NCI-H2081 treated with DMSO at 0.1 percent for 48 hours (cell line): ENCODE measurements around the gene PNPLA7.

Experiments
- DNase-seq: peaks from one replicate; lab custom pipeline; 2025; lab: John Stamatoyannopoulos, UW

PNPLA7 gene

DNA sequence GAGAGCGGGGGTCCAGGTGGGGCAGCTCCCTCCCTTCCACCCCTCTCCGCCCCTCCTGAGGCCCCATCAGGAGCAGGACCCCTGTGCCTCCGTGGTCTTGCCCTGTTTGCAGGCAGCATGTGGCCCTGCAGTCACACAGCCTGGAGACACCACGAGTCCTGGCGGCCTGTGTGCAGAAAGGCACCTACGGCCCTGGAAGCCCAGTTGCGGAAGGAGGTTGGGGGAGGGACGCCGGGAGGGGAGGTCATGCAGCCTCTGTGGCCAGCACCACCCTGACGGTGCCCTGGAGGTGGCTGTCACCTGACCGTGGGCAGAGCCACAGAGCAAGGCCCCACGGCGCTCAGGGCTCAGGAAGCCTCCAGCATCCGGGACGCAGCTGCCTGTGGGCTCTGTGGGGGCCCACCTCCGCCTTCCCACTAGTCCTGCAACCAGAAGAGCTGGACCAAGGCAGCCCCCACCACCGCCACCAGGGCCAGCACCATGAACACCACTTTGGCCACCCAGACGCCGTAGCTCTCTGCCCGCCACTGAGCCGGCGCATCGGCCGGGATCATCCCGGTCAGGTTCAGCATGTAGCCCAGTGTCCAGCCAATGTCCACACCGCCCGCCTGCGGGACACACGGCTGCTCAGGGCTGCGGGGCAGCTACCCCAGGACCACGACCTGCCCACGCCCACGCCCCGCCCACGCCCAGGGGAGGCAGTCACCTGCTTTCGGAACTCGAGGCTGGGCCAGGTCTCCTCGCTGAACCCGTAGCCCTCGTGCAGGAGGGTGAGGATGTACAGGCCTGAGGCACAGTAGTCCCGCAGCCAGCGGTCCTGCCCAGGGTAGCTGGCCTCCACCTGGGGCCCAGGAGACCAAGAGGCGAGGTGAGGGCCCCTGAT is 115.5 kb downstream of the PNPLA7 start:
- no peak for DNase-seq

DNA sequence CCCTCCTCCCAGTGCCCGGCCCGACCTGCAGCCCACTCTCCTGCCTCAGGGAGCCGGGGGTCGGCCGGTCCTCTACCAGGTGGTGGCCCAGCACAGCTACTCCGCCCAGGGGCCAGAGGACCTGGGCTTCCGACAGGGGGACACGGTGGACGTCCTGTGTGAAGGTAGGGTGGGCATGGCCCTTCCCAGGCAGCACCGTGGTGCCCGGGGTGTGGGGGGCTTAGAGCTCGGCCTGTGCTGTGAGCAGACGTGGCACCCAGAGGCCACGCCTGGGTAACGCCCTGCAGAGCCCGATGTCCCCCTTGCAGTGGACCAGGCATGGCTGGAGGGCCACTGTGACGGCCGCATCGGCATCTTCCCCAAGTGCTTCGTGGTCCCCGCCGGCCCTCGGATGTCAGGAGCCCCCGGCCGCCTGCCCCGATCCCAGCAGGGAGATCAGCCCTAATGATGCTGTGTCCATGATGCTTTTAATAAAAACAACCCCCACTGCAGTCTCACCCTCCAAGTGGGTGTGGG is 116.2 kb downstream of the PNPLA7 start:
- DNase-seq: no peak

DNA sequence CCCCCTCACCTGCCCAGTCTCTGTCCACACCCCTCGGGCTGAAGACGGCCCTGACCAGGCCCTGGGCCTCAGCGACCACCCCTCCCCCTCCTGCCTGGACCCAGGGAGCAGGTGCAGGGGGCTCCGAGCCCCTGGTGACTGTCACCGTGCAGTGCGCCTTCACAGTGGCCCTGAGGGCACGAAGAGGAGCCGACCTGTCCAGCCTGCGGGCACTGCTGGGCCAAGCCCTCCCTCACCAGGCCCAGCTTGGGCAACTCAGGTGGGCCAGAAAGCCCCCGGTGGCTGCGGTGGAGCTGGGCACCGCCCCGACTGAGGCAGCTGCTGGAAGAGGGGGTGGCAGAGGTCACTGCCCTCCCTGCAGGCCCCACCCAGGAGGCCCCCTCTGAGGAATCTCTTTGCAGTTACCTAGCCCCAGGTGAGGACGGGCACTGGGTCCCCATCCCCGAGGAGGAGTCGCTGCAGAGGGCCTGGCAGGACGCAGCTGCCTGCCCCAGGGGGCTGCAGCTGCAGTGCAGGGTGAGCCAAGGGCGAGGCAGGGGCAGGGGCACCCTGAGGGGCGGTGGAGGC is 116.8 kb downstream of the PNPLA7 start:
- DNase-seq: no peak

DNA sequence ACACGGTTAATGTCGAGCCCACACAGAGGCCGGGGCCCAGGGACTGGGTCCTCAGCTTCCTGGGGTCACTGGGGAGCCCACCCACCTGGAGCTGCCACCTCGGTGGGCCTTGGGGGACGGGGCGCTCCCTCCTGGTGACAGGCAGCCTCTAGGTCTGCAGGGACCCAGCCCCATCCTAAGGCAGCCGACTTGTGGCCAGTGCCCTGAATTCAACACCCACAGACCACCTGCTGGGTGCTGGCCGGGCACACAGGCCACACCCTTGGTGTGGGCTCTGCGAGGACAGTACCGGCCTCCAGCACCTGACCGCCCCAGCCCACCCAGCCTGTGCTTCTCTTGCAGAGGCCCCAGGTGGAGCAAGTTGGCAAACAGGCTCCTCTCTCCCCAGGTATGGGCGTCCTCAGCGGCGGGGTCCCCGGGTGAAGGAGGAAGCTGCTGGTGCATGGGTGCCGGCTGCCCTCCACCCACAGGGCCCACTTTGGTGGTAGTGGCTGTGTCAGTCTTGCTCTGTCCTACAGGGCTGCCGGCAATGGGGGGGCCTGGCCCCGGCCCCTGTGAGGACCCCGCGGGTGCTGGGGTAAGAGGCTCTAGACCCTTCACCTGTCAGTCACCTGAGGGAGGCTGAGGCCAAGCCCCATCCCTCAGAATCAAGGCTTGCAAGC is 117.4 kb downstream of the PNPLA7 start:
- no peak for DNase-seq

DNA sequence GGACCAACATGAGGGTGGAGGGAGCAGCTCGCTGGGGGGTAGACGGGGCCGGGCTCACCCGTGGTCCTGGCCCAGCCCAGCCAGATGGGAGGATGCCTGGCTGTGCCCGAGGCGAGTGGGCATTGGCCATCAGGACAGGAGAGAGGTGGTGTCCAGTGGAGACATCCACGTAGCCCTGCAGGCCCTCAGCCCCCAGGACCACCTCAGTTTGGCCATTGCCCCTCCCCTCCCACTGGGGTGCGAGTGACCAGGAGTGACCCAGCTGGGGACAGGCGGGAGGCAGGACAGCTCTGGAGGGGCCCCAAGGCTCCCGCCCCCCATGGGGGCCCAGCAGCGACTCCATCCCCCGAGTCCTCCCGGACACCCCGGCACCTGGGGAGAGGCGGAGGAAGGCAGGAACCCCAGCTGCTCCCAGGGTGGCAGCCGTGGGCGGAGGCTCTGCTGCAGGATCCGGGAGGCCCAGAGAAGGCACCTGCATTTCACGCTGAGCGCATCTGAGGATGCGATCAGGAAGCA is 118.7 kb downstream of the PNPLA7 start:
- DNase-seq: no peak

DNA sequence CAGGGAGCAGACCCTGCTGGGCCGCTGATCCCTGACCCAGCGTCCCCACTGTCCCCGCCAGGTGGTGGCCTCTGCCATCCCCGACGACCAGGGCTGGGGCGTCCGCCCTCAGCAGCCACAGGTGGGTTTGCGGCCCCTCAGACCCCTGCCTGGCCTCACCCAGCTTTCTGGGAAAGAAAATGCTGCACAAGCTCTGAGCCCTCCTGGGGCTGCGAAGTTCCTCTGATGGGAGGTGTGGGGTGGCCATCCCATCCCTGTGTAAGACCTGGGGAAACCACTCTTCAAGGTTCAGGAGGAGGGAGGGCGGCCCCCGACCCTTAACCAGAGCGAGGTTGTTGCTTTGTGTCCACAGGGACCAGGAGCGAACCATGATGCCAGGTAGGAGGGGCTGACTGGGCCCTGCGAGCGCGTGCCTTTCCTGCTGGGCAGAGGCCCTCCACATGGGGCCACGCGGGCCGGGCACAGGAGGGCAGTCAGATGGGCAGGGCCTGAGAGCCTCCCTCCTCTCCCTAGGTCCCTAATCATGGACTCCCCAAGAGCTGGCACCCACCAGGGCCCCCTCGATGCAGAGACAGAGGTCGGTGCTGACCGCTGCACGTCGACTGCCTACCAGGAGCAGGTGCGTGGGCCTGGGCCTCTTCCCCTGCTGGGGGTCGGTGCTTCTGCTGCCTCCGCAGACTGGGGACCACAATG is 119.3 kb downstream of the PNPLA7 start:
- DNase-seq: no peak

DNA sequence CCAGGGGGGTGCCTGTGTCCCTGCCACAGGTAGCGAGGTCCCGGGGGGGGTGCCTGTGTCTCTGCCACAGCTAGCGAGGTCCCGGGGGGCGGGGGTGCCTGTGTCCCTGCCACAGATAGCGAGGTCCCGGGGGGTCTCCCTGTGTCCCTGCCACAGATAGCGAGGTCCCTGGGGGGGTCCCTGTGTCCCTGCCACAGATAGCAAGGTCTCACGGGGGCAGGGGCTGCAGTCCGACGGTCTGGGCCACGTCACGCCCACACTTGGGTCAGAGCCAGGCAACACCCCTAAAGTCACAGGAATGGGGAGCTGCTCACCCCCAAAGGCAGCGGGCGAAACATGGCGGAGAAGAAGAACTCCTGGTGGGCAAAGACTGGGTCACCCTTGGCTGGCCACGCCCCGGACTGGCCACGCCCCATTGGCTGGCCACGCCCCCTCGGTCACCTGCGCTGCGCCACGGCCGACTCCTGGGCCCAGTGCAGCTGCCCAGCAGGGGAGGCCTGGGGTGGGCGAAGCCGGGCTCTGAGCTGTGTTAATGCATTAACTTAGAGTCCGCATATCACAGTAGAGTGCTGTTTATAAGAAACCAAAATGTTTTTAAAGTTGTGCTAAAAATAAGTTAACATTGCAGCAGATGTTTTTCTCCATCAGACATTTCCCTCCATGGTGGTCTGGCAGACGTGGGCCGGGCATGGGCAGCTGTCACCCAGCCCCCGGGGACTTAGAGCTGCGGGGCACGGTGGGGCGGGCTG is 120.1 kb downstream of the PNPLA7 start:
- no peak for DNase-seq

DNA sequence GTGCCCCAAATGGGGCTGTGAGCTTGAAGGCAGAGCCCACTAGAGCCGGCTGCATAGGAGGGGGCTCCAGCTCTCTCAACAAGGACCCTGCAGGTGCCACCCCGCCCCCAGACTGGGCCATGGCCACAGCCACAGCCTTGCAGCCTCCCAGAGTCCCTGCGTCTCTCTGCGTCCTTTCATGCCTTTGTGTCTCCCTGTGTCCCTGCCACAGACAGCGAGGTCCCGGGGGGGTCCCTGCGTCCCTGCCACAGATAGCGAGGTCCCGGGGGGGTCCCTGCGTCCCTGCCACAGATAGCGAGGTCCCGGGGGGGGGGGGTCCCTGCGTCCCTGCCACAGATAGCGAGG is 120.7 kb downstream of the PNPLA7 start:
- no peak for DNase-seq

DNA sequence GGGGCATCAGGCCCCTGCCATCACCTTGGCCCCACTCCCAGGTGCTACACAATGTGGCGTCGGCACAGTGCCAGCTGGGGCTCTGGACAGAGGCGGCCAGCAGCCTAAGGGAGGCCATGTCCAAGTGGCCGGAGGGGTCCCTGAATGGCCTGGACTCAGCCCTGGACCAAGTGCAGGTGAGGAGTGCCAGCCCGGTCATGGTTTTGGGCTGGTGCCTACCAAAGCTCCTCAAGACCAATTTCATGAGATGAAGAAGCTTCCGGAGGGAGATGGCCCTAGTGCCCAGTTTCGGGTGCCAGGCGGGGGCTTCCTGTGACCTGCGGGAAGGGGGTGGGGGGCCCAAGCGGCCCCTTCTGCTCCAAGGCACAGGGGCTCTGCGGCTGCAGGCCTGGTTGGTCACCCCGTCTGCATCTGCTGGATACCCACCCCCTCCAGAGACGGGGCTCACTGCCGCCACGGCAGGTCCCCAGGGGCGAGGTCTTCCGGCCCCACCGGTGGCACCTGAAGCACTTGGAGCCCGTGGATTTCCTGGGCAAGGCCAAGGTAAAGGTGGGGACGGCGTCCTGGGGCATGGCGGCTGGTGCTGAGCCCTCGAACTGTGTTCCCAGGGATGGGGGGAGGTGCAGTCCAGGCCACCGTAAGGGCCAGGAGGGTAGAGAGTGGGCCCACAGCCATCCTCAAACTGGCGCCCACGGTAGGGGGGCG is 121.2 kb downstream of the PNPLA7 start:
- DNase-seq: no peak

DNA sequence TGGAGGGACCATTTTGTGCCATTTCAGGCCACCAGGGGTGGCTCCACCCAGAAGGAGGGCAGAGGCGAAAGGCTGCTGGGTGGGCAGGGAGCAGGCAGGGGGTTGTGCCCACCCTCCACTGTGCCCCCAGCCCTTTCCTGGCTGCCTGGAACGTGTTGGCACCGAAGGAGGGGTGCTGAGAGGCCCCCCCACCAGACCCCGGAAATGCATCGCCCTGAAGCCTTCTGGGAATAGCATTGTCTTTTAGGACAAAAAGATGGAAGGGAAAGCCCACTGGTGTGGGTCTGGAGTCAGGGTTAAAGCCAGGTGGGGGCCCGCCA is 121.9 kb downstream of the PNPLA7 start:
- DNase-seq: no peak

DNA sequence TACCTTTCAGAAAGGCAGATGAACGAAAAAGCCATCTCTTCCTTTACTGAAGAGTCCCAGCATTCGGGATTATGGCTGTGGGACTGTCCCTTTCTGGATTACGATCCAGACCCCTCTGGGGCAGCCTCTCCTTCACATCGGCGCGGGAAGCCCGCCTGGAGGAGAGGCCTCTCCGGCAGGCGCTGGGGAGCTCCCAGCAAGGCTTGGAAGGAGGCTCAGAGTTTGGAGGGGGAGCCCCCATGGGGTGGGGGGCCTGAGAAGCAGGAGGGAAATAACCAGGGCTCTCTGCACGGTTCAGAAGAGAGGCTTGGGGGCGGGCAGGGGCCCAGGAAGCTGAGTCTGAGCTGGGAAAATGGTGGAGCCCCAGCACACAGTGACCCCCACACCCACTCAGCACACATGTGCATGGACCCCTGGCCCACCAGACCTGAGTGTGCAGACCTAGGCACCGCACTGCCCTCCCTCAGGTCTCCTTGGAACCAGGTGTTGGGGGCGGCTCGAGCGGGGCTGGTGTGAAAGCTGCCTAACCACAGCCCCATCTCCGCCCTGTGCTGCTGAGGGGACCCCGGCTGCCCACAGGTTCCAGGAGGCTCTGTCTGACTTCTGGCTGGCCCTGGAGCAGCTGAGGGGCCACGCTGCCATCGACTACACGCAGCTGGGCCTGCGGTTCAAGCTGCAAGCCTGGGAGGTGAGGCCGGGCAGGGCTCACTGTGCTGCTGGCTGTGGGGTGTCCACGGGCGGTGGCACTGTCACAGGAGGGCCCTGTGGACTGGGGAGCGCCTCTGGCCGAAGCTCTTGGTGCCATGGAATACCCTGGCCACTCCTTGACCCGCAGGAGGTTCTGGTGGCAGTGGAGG is 122.5 kb downstream of the PNPLA7 start:
- DNase-seq: no peak

DNA sequence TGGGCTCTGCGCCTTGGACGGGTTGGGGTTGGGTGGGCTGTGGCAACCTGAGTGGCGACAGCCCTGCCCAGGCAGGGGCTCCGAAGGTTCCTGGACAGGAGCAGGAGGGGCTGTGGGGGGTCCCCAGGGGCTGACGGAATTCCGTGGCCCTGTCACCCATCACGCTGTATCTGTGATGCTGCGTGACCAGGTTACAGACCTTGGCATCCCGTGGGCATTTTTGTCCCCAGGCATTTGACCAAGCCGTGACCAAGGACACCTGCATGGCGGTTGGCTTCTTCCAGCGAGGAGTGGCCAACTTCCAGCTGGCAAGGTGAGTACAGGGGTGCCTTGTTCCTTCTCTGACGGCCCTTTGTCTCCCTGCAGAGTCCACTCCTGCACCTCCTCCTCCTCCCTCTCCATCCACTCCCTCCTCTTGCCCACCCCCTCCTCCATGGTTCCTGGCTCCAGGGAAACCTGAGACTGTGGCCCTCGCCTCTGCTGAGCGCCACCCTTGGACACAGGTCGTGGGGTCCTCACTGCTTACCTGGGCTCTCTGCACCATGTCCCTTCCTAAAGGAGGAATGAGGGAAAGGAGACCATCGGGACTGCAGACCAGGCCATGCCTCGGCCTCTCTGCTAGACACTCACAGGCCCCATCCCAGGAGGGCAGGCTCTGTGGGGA is 124.1 kb downstream of the PNPLA7 start:
- DNase-seq: no peak

DNA sequence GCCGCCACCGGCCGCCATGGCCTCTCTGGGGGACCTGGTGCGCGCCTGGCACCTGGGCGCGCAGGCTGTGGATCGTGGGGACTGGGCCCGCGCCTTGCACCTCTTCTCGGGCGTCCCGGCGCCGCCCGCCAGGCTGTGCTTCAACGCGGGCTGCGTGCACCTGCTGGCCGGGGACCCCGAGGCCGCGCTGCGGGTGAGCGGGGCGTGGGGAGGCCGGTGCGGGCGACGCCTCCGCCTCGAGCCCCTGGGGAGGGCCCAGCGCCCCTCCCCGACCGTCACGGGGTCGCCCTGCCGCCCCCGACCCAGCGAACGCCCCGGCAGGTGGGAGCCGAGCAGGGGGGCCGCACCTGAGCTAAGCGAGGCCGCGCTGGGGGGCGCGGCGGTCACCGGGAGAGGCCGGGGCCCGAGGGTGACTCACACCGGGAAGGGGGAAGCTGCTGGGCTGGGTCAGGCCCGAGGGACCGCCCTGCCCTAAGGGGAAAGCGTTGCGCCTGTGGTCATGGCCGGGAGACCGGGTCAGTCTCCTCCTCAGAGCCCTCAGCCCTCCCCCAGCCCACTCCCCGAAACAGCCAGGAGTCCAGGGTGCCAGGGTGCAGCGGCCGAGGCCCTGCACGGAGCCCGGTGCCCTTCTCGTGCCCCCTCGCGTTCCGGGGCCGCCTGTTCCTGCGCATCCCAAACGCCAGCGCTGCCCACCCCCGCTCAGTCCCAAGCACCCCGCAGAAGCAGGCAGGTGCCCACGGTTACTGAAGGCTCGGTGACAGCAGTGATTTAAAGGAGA is 126.5 kb downstream of the PNPLA7 start:
- no peak for DNase-seq

DNA sequence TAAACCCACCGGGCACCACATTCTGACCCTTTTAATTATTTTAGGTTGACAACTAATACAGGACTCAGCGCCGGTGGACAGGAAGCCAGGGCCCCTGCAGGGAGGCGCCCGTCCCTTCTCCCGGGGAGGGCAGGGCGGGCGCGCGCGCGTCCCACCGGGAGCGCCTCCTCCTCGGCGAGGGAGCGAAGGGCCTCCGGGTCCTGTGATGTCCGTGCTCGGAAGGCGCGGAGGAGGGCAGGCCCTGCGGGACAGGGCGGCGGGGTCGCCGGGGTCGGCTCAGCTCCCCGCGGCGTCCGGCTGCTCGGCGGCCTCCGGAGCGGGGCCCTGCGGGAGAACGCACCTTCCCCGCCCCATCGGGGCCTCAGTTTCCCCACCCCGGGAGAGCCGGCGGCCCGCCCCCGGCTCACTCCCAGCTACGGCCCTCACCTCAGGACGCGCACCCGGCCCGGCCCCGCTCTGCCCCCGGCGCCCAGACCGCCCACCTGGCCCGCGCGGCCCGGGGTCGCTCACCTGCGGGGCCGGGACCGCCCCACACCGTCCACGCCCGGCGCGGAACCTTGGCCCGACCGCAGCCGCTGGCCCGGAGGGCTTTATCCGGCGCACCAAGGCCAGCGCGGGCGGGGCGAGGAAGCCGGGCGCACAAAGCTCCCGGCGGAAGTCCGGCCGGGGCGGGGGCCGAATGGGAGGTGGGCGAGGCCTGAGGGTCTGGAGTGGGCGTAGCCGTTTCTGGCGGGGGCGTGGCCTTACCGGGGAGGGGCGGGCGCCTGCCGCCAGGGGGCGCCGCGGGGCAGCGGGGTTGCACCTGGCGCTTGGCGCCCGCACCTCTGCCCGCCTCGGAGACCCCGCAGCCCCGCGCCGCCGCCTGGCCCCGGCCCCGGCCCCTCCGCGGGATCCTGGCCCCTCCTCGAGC is 127.3 kb downstream of the PNPLA7 start, which contains the start of the genes EXD3 and NOXA1:
EXD3 (minus strand) TSS at position 559 of the 910 bp plus-strand sequence. CDS start 27,805 bp downstream, outside the sequence.
NOXA1 (plus strand) TSS at position 790 of the 910 bp plus-strand sequence. CDS start 137 bp downstream, outside the sequence.
- DNase-seq: peak; percentile 65

DNA sequence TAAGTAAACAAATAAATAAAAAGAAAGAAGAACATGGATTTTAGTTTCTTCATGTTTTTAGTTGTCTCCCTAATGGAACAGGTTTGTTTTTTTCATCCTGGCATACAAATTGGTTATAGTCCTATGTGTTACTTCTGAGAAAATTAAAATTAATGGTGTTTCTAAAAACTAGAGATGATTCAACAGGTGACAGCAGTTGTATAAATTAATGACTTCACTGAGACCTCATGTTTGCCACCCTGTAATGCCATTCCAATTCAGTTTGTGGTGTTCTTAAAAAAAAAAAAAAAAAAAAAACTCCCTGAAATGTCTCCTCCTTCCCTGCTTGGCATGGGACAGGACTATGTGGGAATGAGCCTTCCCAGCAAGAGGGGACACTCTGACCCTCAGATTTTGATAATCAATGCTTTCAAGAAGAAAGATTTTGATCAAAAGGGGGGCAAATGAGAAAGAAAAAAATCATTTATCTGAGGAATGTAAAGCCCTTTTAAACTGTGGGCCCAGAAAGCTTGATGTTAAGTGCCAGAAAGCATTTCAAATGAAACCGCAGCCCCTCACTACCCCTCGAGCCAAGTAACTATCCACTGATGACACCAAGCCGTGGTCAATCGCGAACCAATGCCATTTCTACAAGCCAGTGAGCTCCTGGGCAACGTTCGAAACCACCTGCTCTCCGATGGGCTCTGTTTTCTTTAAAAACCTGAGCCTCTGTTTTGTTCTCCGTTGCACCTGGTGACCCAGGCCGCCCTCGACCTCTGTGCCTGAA is 128.2 kb downstream of the PNPLA7 start:
- DNase-seq: no peak
